H1 (cell line): ENCODE data around the gene SHC1. TPM values are rescaled to one million over a fixed set of nuclear protein-coding genes. Genes with fewer than 3 reads are reported as not detected.

ENCODE experiments used
- CTCF ChIA-PET: fragments of 300-600 bp; sonication (Branson Sonifier 250); formaldehyde crosslinking; loops from one replicate; lab custom pipeline; 2021; ENCODE audit not compliant: partially characterized antibody; lab: Charles Lee
- POLR2A ChIA-PET: fragments of 300-600 bp; sonication (Branson Sonifier 250); formaldehyde crosslinking; loops from one replicate; lab custom pipeline; 2021; ENCODE audit warnings: inconsistent platforms; ENCODE audit not compliant: partially characterized antibody; lab: Charles Lee
- DNase-seq, 2 experiments: peaks; one replicate each; pipeline versions ENCODE4 v3.0.0 to v3.0.0-alpha.2; 2010 to 2022; ENCODE audit warnings: low spot score in 2 of 2, low read depth in 1 of 2, mixed read lengths in 1 of 2
- FAIRE-seq: peaks from 2 replicates; lab custom pipeline; 2011; peaks lifted over from hg19 to GRCh38; lab: Jason Lieb, UNC
- H2AFZ ChIP-seq: 2 replicates; pipeline ENCODE4 v1.8.1; 2012; ENCODE audit warnings: low read length, inconsistent platforms
- H2AK5ac ChIP-seq: 2 replicates; pipeline ENCODE4 v1.6.1; 2013; ENCODE audit warnings: low read depth, low read length
- H2BK120ac ChIP-seq: replicated peaks from 2 replicates; pipeline ENCODE3; 2013; ENCODE audit warnings: low read depth, low read length, inconsistent platforms
- H2BK12ac ChIP-seq: 2 replicates; pipeline ENCODE4 v1.6.1; 2013; ENCODE audit warnings: low read depth, low read length
- H2BK15ac ChIP-seq: 2 replicates; pipeline ENCODE4 v1.6.1; 2013; ENCODE audit warnings: low read length
- H2BK20ac ChIP-seq: 2 replicates; pipeline ENCODE4 v1.6.1; 2013; ENCODE audit warnings: low read length
- H2BK5ac ChIP-seq: 2 replicates; pipeline ENCODE4 v1.6.1; 2013; ENCODE audit warnings: low read depth, low read length
- H3K14ac ChIP-seq: 2 replicates; pipeline ENCODE4 v1.6.1; 2013; ENCODE audit warnings: inconsistent platforms; ENCODE audit not compliant: insufficient read length
- H3K18ac ChIP-seq: 2 replicates; pipeline ENCODE4 v1.6.1; 2013; ENCODE audit warnings: low read length; ENCODE audit errors: extremely low read depth
- H3K23ac ChIP-seq: 2 replicates; pipeline ENCODE4 v1.6.1; 2013; ENCODE audit warnings: inconsistent platforms; ENCODE audit not compliant: insufficient read length
- H3K23me2 ChIP-seq: 2 replicates; pipeline ENCODE4 v1.6.1; 2013; ENCODE audit warnings: low read depth, low read length
- H3K27ac ChIP-seq: 2 replicates; pipeline ENCODE4 v1.6.1; 2011; ENCODE audit warnings: low read depth, low read length, inconsistent platforms
- H3K27me3 ChIP-seq, 4 experiments: replicated peaks in 1 of 4; 1 replicate in 1 of 4; 2 replicates in 3 of 4; pipeline versions ENCODE4 v1.6.1 to v1.8.1; 2011 to 2013; ENCODE audit warnings: low read length in 3 of 4, mild to moderate bottlenecking in 3 of 4, inconsistent platforms in 2 of 4, mixed read lengths in 2 of 4, moderate library complexity in 1 of 4; ENCODE audit not compliant: control insufficient read depth in 3 of 4, insufficient read depth in 3 of 4; ENCODE audit errors: extremely low read depth in 1 of 4
- H3K36me3 ChIP-seq, 4 experiments: 2 replicates each; pipeline versions ENCODE4 v1.6.1 to v1.8.1; 2011 to 2013; ENCODE audit warnings: mild to moderate bottlenecking in 4 of 4, low read length in 3 of 4, moderate library complexity in 2 of 4, control low read depth in 1 of 4, inconsistent platforms in 1 of 4; ENCODE audit not compliant: insufficient read depth in 4 of 4, control insufficient read depth in 2 of 4
- H3K4ac ChIP-seq: replicated peaks from 2 replicates; pipeline ENCODE3; 2013; ENCODE audit warnings: low read length, low read depth, mixed read lengths, inconsistent platforms; ENCODE audit not compliant: insufficient read length
- H3K4me1 ChIP-seq, 4 experiments: replicated peaks in 1 of 4; 1 replicate in 1 of 4; 2 replicates in 3 of 4; pipeline versions ENCODE4 v1.6.1 to v1.8.1; 2011 to 2013; ENCODE audit warnings: low read length in 3 of 4, inconsistent platforms in 2 of 4, mixed read lengths in 1 of 4; ENCODE audit not compliant: insufficient read depth in 4 of 4, control insufficient read depth in 3 of 4
- H3K4me2 ChIP-seq, 2 experiments: 2 replicates each; pipeline versions ENCODE4 v1.6.1 to v1.8.1; 2011 to 2013; ENCODE audit warnings: low read depth in 2 of 2, low read length in 2 of 2, control low read depth in 1 of 2, inconsistent platforms in 1 of 2, mild to moderate bottlenecking in 1 of 2; ENCODE audit not compliant: insufficient read depth in 1 of 2
- H3K4me3 ChIP-seq, 4 experiments: fragments of 200-600, 300-600 bp in 1 of 4; sonication (generic), shearing (Covaris generic), sonication (Bioruptor Twin) in 1 of 4; 2 replicates each; pipeline versions ENCODE4 v1.5.1 to v1.8.1; 2011 to 2016; ENCODE audit warnings: low read length in 4 of 4, low read depth in 3 of 4, control low read depth in 2 of 4, inconsistent platforms in 2 of 4, mild to moderate bottlenecking in 2 of 4, mixed read lengths in 1 of 4, moderate library complexity in 1 of 4; ENCODE audit not compliant: insufficient read depth in 2 of 4; ENCODE audit errors: extremely low read depth in 1 of 4
- H3K56ac ChIP-seq: replicated peaks from 2 replicates; pipeline ENCODE3; 2013; ENCODE audit warnings: low read depth, mild to moderate bottlenecking, mixed read lengths, low read length, inconsistent platforms; ENCODE audit not compliant: insufficient read length
- H3K79me1 ChIP-seq: 2 replicates; pipeline ENCODE4 v1.6.1; 2013; ENCODE audit warnings: low read depth, low read length, control low read depth
- H3K79me2 ChIP-seq, 2 experiments: 2 replicates each; pipeline versions ENCODE4 v1.6.1 to v1.8.1; 2012 to 2013; ENCODE audit warnings: low read length in 2 of 2, mild to moderate bottlenecking in 2 of 2, inconsistent platforms in 1 of 2; ENCODE audit not compliant: insufficient read depth in 2 of 2, control insufficient read depth in 1 of 2
- H3K9ac ChIP-seq, 4 experiments: replicated peaks in 1 of 4; 1 replicate in 1 of 4; 2 replicates in 3 of 4; pipeline versions ENCODE4 v1.6.1 to v1.8.1; 2011 to 2013; ENCODE audit warnings: low read depth in 3 of 4, low read length in 3 of 4, control low read depth in 2 of 4, mild to moderate bottlenecking in 2 of 4, moderate library complexity in 2 of 4, inconsistent platforms in 1 of 4; ENCODE audit errors: extremely low read depth in 1 of 4
- H3K9me3 ChIP-seq, 2 experiments: 2 replicates each; pipeline versions ENCODE4 v1.6.1 to v1.8.1; 2012 to 2013; ENCODE audit warnings: mild to moderate bottlenecking in 2 of 2, moderate library complexity in 2 of 2, control low read depth in 1 of 2, inconsistent platforms in 1 of 2, low read depth in 1 of 2, low read length in 1 of 2, mixed read lengths in 1 of 2; ENCODE audit not compliant: insufficient read depth in 2 of 2
- H4K20me1 ChIP-seq, 2 experiments: replicated peaks in 1 of 2; 2 replicates each; pipeline versions ENCODE3 to v1.8.1; 2011 to 2013; ENCODE audit warnings: inconsistent platforms in 2 of 2, low read length in 2 of 2, mild to moderate bottlenecking in 1 of 2; ENCODE audit not compliant: insufficient read depth in 2 of 2, control insufficient read depth in 1 of 2
- H4K5ac ChIP-seq: 2 replicates; pipeline ENCODE4 v1.6.1; 2013; ENCODE audit warnings: low read length, low read depth, mixed read lengths, inconsistent platforms; ENCODE audit not compliant: insufficient read length
- H4K8ac ChIP-seq: 2 replicates; pipeline ENCODE4 v1.8.0; 2013; ENCODE audit warnings: mild to moderate bottlenecking, moderate library complexity, low read length, inconsistent platforms; ENCODE audit not compliant: insufficient read depth; ENCODE audit errors: extremely low read depth
- H4K91ac ChIP-seq: replicated peaks from 2 replicates; pipeline ENCODE3; 2013; ENCODE audit warnings: low read length, mixed read lengths, inconsistent platforms; ENCODE audit not compliant: insufficient read length
- BCL11A ChIP-seq, 2 experiments: IDR thresholded peaks; one replicate each; pipeline ENCODE4 v1.6.1; 2011; ENCODE audit warnings: low read depth in 2 of 2, low read length in 2 of 2, mild to moderate bottlenecking in 2 of 2
- BRCA1 ChIP-seq: IDR thresholded peaks from 2 replicates; pipeline ENCODE4 v1.6.1; 2012; ENCODE audit warnings: low read depth, low read length, improper control_type of control experiment
- CREB1 ChIP-seq: IDR thresholded peaks from 2 replicates; pipeline ENCODE4 v1.6.1; 2012; ENCODE audit warnings: inconsistent platforms
- CTBP2 ChIP-seq: IDR thresholded peaks from 2 replicates; pipeline ENCODE4 v1.7.0; 2011; ENCODE audit warnings: borderline replicate concordance, mild to moderate bottlenecking, moderate library complexity, mixed read lengths, low read length; ENCODE audit not compliant: insufficient read depth, insufficient read length
- GABPA ChIP-seq: IDR thresholded peaks from 2 replicates; pipeline ENCODE4 v1.6.1; 2011; ENCODE audit warnings: mild to moderate bottlenecking, low read length, moderate library complexity, borderline replicate concordance; ENCODE audit not compliant: insufficient read depth
- GTF2F1 ChIP-seq: IDR thresholded peaks from 2 replicates; pipeline ENCODE4 v1.6.1; 2012; ENCODE audit warnings: low read depth, low read length, improper control_type of control experiment, borderline replicate concordance
- HDAC2 ChIP-seq, 2 experiments: fragments of 300-600 bp in 1 of 2; sonication (generic) in 1 of 2; IDR thresholded peaks; 2 replicates each; pipeline ENCODE4 v1.6.1; 2011 to 2012; ENCODE audit warnings: low read depth in 2 of 2, low read length in 2 of 2, mild to moderate bottlenecking in 2 of 2, moderate library complexity in 2 of 2, borderline replicate concordance in 1 of 2, inconsistent platforms in 1 of 2
- JUND ChIP-seq: IDR thresholded peaks from 2 replicates; pipeline ENCODE4 v1.6.1; 2011; ENCODE audit warnings: mild to moderate bottlenecking, improper control_type of control experiment, low read length
- MAFK ChIP-seq: IDR thresholded peaks from 2 replicates; pipeline ENCODE4 v1.6.1; 2012; ENCODE audit warnings: low read depth, mild to moderate bottlenecking, improper control_type of control experiment, low read length
- TAF1 ChIP-seq: IDR thresholded peaks from 2 replicates; pipeline ENCODE4 v1.6.1; 2011; ENCODE audit warnings: mild to moderate bottlenecking, low read depth, low read length
- TAF7 ChIP-seq: optimal IDR thresholded peaks from 2 replicates; pipeline ENCODE3; 2011; ENCODE audit warnings: low read depth, mild to moderate bottlenecking, inconsistent platforms, low read length, moderate library complexity, borderline replicate concordance
- WGBS, 2 experiments: shearing (Covaris generic) in 1 of 2; methylation state at CpG; one replicate each; pipeline versions ENCODE4 v1.1.6 to v1.1.7; 2013 to 2015; ENCODE audit warnings: low lambda C conversion rate in 2 of 2, mixed read lengths in 2 of 2, inconsistent platforms in 1 of 2, low coverage in 1 of 2, missing lambda C conversion rate in 1 of 2; ENCODE audit not compliant: insufficient replicate concordance in 2 of 2, insufficient coverage in 1 of 2, insufficient read length in 1 of 2; ENCODE audit errors: extremely low coverage in 1 of 2, missing lambda C conversion rate in 1 of 2; 5-methylcytosine and 5-hydroxymethylcytosine counted together
- polyA plus RNA-seq, 7 experiments: library from polyadenylated mRNA; depleted of rRNA in 3 of 7; stranded (reverse) in 5 of 7; unstranded in 2 of 7; fragments of >200 nt in 5 of 7; fragments of 200-250 nt in 2 of 7; gene quantifications; 1 replicate in 5 of 7; 2 replicates in 1 of 7; 4 replicates in 1 of 7; pipeline versions ENCODE4 v1.2.1 to v1.2.3, GENCODE V29; 2011 to 2013; ENCODE audit warnings: missing spikeins in 2 of 7, mixed read lengths in 2 of 7
- total RNA-seq: library from RNA; stranded (reverse); fragmentation: NEBNext Ultra II Directional; extraction: Animal tissue kit (Norgen Biotek cat#: 25700); gene quantifications from 2 replicates; pipeline ENCODE4 v1.2.1, GENCODE V29; 2021
- TF ChIP-seq, protein P1 (sequence below): IDR thresholded peaks from 2 replicates; pipeline ENCODE4 v1.6.1; 2012; ENCODE audit warnings: inconsistent platforms
- TF ChIP-seq, protein P2 (sequence below): IDR thresholded peaks from 2 replicates; pipeline ENCODE4 v1.6.1; 2011; ENCODE audit warnings: low read depth, mild to moderate bottlenecking, low read length; ENCODE audit not compliant: insufficient read depth

Gene SHC1
- total and polyA plus RNA-seq, 2 of the 8 experiments (the other 6 are each of a cell fraction or from before 2014, with no cell fraction given): 177 to 212 TPM

DNA sequence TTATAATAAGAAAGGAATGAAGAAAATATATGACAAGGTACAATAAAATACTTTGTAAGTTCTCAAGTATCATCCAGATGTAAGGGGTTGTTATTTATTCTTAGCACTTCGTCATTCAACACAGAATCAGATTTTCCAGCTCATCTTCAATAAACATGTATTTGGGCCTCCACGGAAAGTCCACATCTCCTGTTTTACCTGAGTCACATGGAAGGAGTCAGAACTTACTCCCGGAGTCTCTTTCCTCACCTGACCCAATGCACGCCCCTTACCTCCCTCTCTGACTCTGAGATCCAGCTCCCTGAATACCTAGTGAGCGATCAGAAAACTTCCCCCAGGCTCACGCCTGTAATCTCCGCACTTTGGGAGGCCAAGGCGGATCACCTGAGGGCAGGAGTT lies 32.6 kb downstream of the SHC1 start:
- H3K56ac ChIP-seq: no peak overlapping the region
- H2BK120ac ChIP-seq: no peak overlapping the region
- H2BK20ac ChIP-seq: no peak overlapping the region
- no peak for FAIRE-seq
- H3K18ac ChIP-seq: no peak overlapping the region
- no peak overlapping the region for H3K14ac ChIP-seq
- no peak overlapping the region for H2AFZ ChIP-seq
- no peak overlapping the region for H2BK15ac ChIP-seq
- DNase-seq: no peak
- no peak overlapping the region for H3K27ac ChIP-seq
- no peak overlapping the region for H2BK12ac ChIP-seq
- H4K8ac ChIP-seq: no peak overlapping the region
- H3K4me1 ChIP-seq: peaks cover 4 to 9% (median 7%) of the 10 kb centered on the region in 4 experiments; a peak in 6 of 7 replicates
- H2BK5ac ChIP-seq: no peak overlapping the region
- WGBS, 2 experiments: 88% methylated on average over 8 of the region's 8 CpGs; no CpG with 5 or more reads in 1 of the 2 experiments
- H3K4ac ChIP-seq: no peak overlapping the region
- H3K9ac ChIP-seq: peak overlapping the region in 2 of 4 experiments; percentile 83 to 99; a peak in 1 of 7 replicates
- H3K23ac ChIP-seq: no peak overlapping the region
- CTCF ChIA-PET: interaction anchor here (0.5 to 1.3 kb wide), 2 partner anchors 44 to 89 kb away, joined by 4 to 5 read pairs; no protein-coding TSS in a partner anchor
- no peaks in the 10 kb centered on the region for H3K9me3 ChIP-seq
- H3K79me1 ChIP-seq: no peaks in the 10 kb centered on the region; the same call in 1 of the 2 replicates
- no peak overlapping the region for H4K5ac ChIP-seq
- peaks cover 12% of the 10 kb centered on the region for H3K23me2 ChIP-seq
- H3K36me3 ChIP-seq: no peaks in the 10 kb centered on the region
- H2AK5ac ChIP-seq: no peak overlapping the region
- no peak overlapping the region for H4K91ac ChIP-seq
- POLR2A ChIA-PET: interaction anchor here (0.6 to 2.6 kb wide), 3 partner anchors 10 to 38 kb away, joined by 3 to 22 read pairs (median 3); no protein-coding TSS in a partner anchor
- no peaks in the 10 kb centered on the region for H3K27me3 ChIP-seq
- H3K79me2 ChIP-seq: no peaks in the 10 kb centered on the region
- no peaks in the 10 kb centered on the region for H4K20me1 ChIP-seq
- H3K4me2 ChIP-seq: peak overlapping the region in 1 of 2 experiments; percentile 79; a peak in 3 of 4 replicates
- H3K4me3 ChIP-seq: peak overlapping the region in 1 of 4 experiments; percentile 71; a peak in 2 of 8 replicates
- TF ChIP-seq, protein P1, sequence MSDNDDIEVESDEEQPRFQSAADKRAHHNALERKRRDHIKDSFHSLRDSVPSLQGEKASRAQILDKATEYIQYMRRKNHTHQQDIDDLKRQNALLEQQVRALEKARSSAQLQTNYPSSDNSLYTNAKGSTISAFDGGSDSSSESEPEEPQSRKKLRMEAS: no peak
- TF ChIP-seq CREB1 (no peak), BCL11A (IDR thresholded peaks at IDR 0.05; ENCODE audit: low read depth in 2 of 2, low read length in 2 of 2) (no peak), BRCA1 (no peak), GTF2F1 (no peak), JUND (no peak), TAF1 (no peak), GABPA (no peak), MAFK (no peak), HDAC2 (IDR thresholded peaks at IDR 0.05; ENCODE audit: borderline replicate concordance in 1 of 2, low read depth in 2 of 2, low read length in 2 of 2) (no peak), CTBP2 (no peak), TAF7 (no peak)
- TF ChIP-seq, protein P2, sequence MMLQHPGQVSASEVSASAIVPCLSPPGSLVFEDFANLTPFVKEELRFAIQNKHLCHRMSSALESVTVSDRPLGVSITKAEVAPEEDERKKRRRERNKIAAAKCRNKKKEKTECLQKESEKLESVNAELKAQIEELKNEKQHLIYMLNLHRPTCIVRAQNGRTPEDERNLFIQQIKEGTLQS: no peak
